ENCODE results near the gene KTN1.

Gene KTN1

GRCh38 chr14:55592436-55592835, 12.4 kb downstream of the KTN1 start:
- ATAC-seq (ENCODE audit: insufficient read depth, low read depth): no peak
- H3K79me2 ChIP-seq (ENCODE audit: insufficient read depth, low read length): peaks cover 95% of the 10 kb centered on the region
- no peak for DNase-seq
- no peak overlapping the region for H3K4me3 ChIP-seq (ENCODE audit: low read depth in 1 of 2, low read length in 2 of 2)
- no peaks in the 10 kb centered on the region for H3K4me1 ChIP-seq (ENCODE audit: insufficient read depth, low read length)
- H3K9ac ChIP-seq (ENCODE audit: low read depth, low read length): no peak overlapping the region
- H4K20me1 ChIP-seq (ENCODE audit: insufficient read depth, low read length): peaks cover 55% of the 10 kb centered on the region; the same call in 1 of the 2 replicates
- H3K36me3 ChIP-seq (ENCODE audit: insufficient read depth, low read length): 0 out of 2 replicates have a peak, but pooled peaks cover 3% of the 10 kb centered on the region
- no peaks in the 10 kb centered on the region for H3K27me3 ChIP-seq (ENCODE audit: insufficient read depth, low read length, poor library complexity)
- no peak for TF ChIP-seq CTCF (IDR thresholded peaks at IDR 0.05; ENCODE audit: borderline replicate concordance, extremely low read depth, low read length, poor library complexity, severe bottlenecking)
- no peak for TF ChIP-seq EZH2 (IDR thresholded peaks at IDR 0.05; ENCODE audit: borderline replicate concordance, low read depth, low read length, severe bottlenecking)
- no peaks in the 10 kb centered on the region for H3K9me3 ChIP-seq (ENCODE audit: insufficient read depth, low read length, severe bottlenecking)
- no peak overlapping the region for H3K27ac ChIP-seq (ENCODE audit: low read length)
- no peak overlapping the region for H2AFZ ChIP-seq (ENCODE audit: low read depth, low read length)
- H3K4me2 ChIP-seq (ENCODE audit: insufficient read depth, low read length): no peak overlapping the region

GRCh38 chr14:55593698-55594097, 13.7 kb downstream of the KTN1 start:
- Histone ChIP-seq H3K4me3 (ENCODE audit: low read depth in 1 of 2, low read length in 2 of 2) (no peak overlapping the region), H3K4me1 (ENCODE audit: insufficient read depth, low read length) (no peaks in the 10 kb centered on the region), H3K27ac (ENCODE audit: low read length) (no peak overlapping the region), H3K27me3 (ENCODE audit: insufficient read depth, low read length, poor library complexity) (no peaks in the 10 kb centered on the region), H3K9me3 (ENCODE audit: insufficient read depth, low read length, severe bottlenecking) (no peaks in the 10 kb centered on the region), H3K4me2 (ENCODE audit: insufficient read depth, low read length) (no peak overlapping the region), H3K79me2 (ENCODE audit: insufficient read depth, low read length) (peaks cover 94% of the 10 kb centered on the region), H2AFZ (ENCODE audit: low read depth, low read length) (no peak overlapping the region), H3K9ac (ENCODE audit: low read depth, low read length) (no peak overlapping the region), H4K20me1 (ENCODE audit: insufficient read depth, low read length) (peaks cover 46% of the 10 kb centered on the region; the same call in 1 of the 2 replicates), H3K36me3 (ENCODE audit: insufficient read depth, low read length) (0 out of 2 replicates have a peak, but pooled peaks cover 3% of the 10 kb centered on the region)
- ATAC-seq (ENCODE audit: insufficient read depth, low read depth): no peak
- no peak for TF ChIP-seq CTCF (IDR thresholded peaks at IDR 0.05; ENCODE audit: borderline replicate concordance, extremely low read depth, low read length, poor library complexity, severe bottlenecking)
- TF ChIP-seq EZH2 (IDR thresholded peaks at IDR 0.05; ENCODE audit: borderline replicate concordance, low read depth, low read length, severe bottlenecking): no peak
- no peak for DNase-seq

- H3K36me3 ChIP-seq (ENCODE audit: insufficient read depth, low read length): 0 out of 2 replicates have a peak, but pooled peaks cover 3% of the 10 kb centered on the region
- no peak overlapping the region for H3K9ac ChIP-seq (ENCODE audit: low read depth, low read length)
- TF ChIP-seq CTCF (IDR thresholded peaks at IDR 0.05; ENCODE audit: borderline replicate concordance, extremely low read depth, low read length, poor library complexity, severe bottlenecking): no peak
- no peak for TF ChIP-seq EZH2 (IDR thresholded peaks at IDR 0.05; ENCODE audit: borderline replicate concordance, low read depth, low read length, severe bottlenecking)
- peaks cover 8% of the 10 kb centered on the region for H3K4me1 ChIP-seq (ENCODE audit: insufficient read depth, low read length)
- H2AFZ ChIP-seq (ENCODE audit: low read depth, low read length): no peak overlapping the region
- H3K27ac ChIP-seq (ENCODE audit: low read length): no peak overlapping the region
- no peak for DNase-seq
- H3K79me2 ChIP-seq (ENCODE audit: insufficient read depth, low read length): peaks cover 96% of the 10 kb centered on the region
- no peak for ATAC-seq (ENCODE audit: insufficient read depth, low read depth)
- no peak overlapping the region for H3K4me3 ChIP-seq (ENCODE audit: low read depth in 1 of 2, low read length in 2 of 2)
- H3K4me2 ChIP-seq (ENCODE audit: insufficient read depth, low read length): no peak overlapping the region
- H3K9me3 ChIP-seq (ENCODE audit: insufficient read depth, low read length, severe bottlenecking): no peaks in the 10 kb centered on the region
- peaks cover 32% of the 10 kb centered on the region for H4K20me1 ChIP-seq (ENCODE audit: insufficient read depth, low read length)
- H3K27me3 ChIP-seq (ENCODE audit: insufficient read depth, low read length, poor library complexity): no peaks in the 10 kb centered on the region
Measured at GRCh38 chr14:55599250-55599879, 19.4 kb downstream of the KTN1 start.
